ENCODE data around the gene LIX1.

LIX1 gene

DNA sequence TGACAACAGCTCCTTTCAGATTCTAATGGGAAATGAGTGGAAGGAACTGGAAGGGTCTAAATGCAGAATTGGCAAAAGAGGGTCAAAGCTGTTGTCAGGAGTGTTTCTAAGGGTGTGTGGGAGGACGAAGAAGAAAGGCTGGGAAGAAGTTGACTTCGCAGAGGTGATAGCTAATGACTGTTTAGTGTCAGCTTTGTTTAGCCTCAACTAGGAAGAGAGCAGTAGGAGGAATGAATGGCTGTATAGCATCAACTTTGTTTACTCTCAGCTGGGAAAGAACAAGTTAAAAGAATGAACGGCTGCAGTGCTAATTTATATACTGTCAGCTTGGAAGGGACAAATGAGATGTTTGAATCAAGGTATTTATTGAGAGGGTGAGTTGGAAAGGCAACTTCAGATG, 5.9 kb upstream of the LIX1 start:
- H2AFZ ChIP-seq (ENCODE audit: low read length): no peak overlapping the region
- no peak for TF ChIP-seq EZH2 (IDR thresholded peaks at IDR 0.05; ENCODE audit: borderline replicate concordance, low read length)
- no peak for TF ChIP-seq CTCF (IDR thresholded peaks at IDR 0.05; ENCODE audit: low read length)
- no peaks in the 10 kb centered on the region for H3F3A ChIP-seq (ENCODE audit: insufficient read depth, low read length)

GRCh38 chr5:97143704-97144103, 1.3 kb upstream of the LIX1 start:
- TF ChIP-seq EZH2 (IDR thresholded peaks at IDR 0.05; ENCODE audit: borderline replicate concordance, low read length) (no peak), CTCF (IDR thresholded peaks at IDR 0.05; ENCODE audit: low read length) (no peak)
- H3K9ac ChIP-seq (ENCODE audit: low read length): no peak overlapping the region
- no peak overlapping the region for H3K4me3 ChIP-seq (ENCODE audit: low read depth, low read length, poor library complexity, severe bottlenecking)
- no peaks in the 10 kb centered on the region for H3F3A ChIP-seq (ENCODE audit: insufficient read depth, low read length)
- H3K27me3 ChIP-seq (ENCODE audit: insufficient read depth, low read length): no peaks in the 10 kb centered on the region
- no peaks in the 10 kb centered on the region for H3K9me2 ChIP-seq (ENCODE audit: low read depth, low read length)
- H4K20me1 ChIP-seq (ENCODE audit: insufficient read depth, low read length): no peaks in the 10 kb centered on the region
- H3K9me3 ChIP-seq (ENCODE audit: low read length): no peaks in the 10 kb centered on the region
- H3K36me3 ChIP-seq (ENCODE audit: insufficient read depth, low read length): no peaks in the 10 kb centered on the region
- no peaks in the 10 kb centered on the region for H3K4me1 ChIP-seq (ENCODE audit: insufficient read depth, low read length, severe bottlenecking)
- H3K79me2 ChIP-seq (ENCODE audit: insufficient read depth, low read length): no peaks in the 10 kb centered on the region
- no peak overlapping the region for H3K27ac ChIP-seq (ENCODE audit: low read depth, low read length, poor library complexity, severe bottlenecking)
- no peak overlapping the region for H3K4me2 ChIP-seq (ENCODE audit: low read length)
- H2AFZ ChIP-seq (ENCODE audit: low read length): no peak overlapping the region

More for the DNA sequence above, 5.9 kb upstream of the LIX1 start:
- no peak overlapping the region for H3K4me3 ChIP-seq (ENCODE audit: low read depth, low read length, poor library complexity, severe bottlenecking)
- H3K27ac ChIP-seq (ENCODE audit: low read depth, low read length, poor library complexity, severe bottlenecking): no peak overlapping the region
- H3K4me1 ChIP-seq (ENCODE audit: insufficient read depth, low read length, severe bottlenecking): no peaks in the 10 kb centered on the region
- H3K36me3 ChIP-seq (ENCODE audit: insufficient read depth, low read length): no peaks in the 10 kb centered on the region
- H3K9ac ChIP-seq (ENCODE audit: low read length): no peak overlapping the region
- no peak overlapping the region for H3K4me2 ChIP-seq (ENCODE audit: low read length)
- H3K9me3 ChIP-seq (ENCODE audit: low read length): no peaks in the 10 kb centered on the region
- no peaks in the 10 kb centered on the region for H3K27me3 ChIP-seq (ENCODE audit: insufficient read depth, low read length)
- no peaks in the 10 kb centered on the region for H3K9me2 ChIP-seq (ENCODE audit: low read depth, low read length)
- H3K79me2 ChIP-seq (ENCODE audit: insufficient read depth, low read length): no peaks in the 10 kb centered on the region
- H4K20me1 ChIP-seq (ENCODE audit: insufficient read depth, low read length): no peaks in the 10 kb centered on the region

DNA sequence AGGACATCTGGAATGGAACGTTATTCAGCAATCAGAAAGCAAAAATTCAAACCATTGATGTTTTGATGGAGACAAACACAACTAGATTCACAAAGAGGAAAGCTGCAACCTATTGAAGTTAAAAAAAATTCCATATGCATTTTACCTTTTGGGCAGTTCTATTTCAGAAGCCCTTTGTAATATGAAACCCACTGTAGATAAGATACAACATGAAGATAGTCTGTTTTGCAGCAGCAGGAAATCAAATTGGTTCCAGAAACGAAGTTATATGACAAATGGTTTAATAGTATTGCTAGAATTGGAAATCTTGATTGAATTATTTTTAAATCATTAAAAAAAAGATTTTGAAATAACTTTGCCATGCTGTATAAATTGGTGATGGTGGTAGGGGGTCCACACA, 872 bp downstream of the LIX1 start:
- no peak overlapping the region for H3K4me2 ChIP-seq (ENCODE audit: low read length)
- H3K9me2 ChIP-seq (ENCODE audit: low read depth, low read length): no peaks in the 10 kb centered on the region
- no peaks in the 10 kb centered on the region for H3K27me3 ChIP-seq (ENCODE audit: insufficient read depth, low read length)
- no peaks in the 10 kb centered on the region for H4K20me1 ChIP-seq (ENCODE audit: insufficient read depth, low read length)
- TF ChIP-seq EZH2 (IDR thresholded peaks at IDR 0.05; ENCODE audit: borderline replicate concordance, low read length) (no peak), CTCF (IDR thresholded peaks at IDR 0.05; ENCODE audit: low read length) (no peak)
- H3K79me2 ChIP-seq (ENCODE audit: insufficient read depth, low read length): no peaks in the 10 kb centered on the region
- H3K9ac ChIP-seq (ENCODE audit: low read length): no peak overlapping the region
- no peaks in the 10 kb centered on the region for H3F3A ChIP-seq (ENCODE audit: insufficient read depth, low read length)
- H3K27ac ChIP-seq (ENCODE audit: low read depth, low read length, poor library complexity, severe bottlenecking): no peak overlapping the region
- H3K4me3 ChIP-seq (ENCODE audit: low read depth, low read length, poor library complexity, severe bottlenecking): no peak overlapping the region
- no peaks in the 10 kb centered on the region for H3K4me1 ChIP-seq (ENCODE audit: insufficient read depth, low read length, severe bottlenecking)
- H2AFZ ChIP-seq (ENCODE audit: low read length): no peak overlapping the region
- H3K36me3 ChIP-seq (ENCODE audit: insufficient read depth, low read length): no peaks in the 10 kb centered on the region
- H3K9me3 ChIP-seq (ENCODE audit: low read length): no peaks in the 10 kb centered on the region

All from OCI-LY1 (cell line).